ENCODE results near the gene DNAL4. TPM values are rescaled to one million over a fixed set of nuclear protein-coding genes. Genes with fewer than 3 reads are reported as not detected.

Gene DNAL4, protein sequence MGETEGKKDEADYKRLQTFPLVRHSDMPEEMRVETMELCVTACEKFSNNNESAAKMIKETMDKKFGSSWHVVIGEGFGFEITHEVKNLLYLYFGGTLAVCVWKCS
- 10.3 and 11.2 TPM in 2 replicates for total RNA-seq

DNA sequence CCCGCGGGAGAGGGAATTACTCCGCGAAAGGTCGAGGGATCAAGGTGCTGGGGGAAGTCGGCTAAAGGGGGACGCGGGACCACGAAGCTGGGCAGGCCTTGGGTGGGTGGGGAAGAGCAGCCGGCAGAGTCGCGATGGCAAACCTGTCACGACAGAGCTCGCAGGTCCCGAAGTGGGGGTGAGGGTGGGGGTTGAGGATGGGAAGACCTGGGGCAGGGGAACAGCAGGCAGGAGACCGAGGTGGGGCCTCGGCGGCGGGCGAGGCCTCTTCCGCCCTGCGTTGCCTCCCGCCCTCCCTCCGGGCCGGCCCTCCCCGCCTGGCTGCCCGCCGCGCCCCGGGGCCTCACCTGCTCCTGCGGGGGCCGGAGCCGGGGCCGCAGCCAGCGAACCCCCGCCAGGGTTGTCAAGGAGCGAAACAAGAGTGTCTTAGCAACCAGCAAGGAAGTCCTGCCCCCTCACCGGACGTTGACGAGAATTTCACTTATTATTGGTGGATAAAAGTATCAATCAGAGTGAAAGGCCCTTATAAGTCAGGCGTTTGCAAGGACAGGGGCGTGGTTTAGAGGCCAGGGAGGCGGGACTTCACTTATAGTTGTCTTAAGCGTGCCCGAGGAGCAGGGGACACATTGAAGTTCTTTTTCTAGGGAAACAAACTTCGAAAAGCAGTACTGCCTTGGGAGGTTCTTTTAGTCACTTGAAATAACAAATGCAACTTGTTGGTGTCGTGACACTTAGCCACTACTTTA lies at the start of gene DNAL4:
Gene DNAL4, minus strand, starts transcription at position 423 of the 746 bp plus-strand sequence. CDS start 11,412 bp downstream, outside the sequence.
- TF ChIP-seq, protein P1, sequence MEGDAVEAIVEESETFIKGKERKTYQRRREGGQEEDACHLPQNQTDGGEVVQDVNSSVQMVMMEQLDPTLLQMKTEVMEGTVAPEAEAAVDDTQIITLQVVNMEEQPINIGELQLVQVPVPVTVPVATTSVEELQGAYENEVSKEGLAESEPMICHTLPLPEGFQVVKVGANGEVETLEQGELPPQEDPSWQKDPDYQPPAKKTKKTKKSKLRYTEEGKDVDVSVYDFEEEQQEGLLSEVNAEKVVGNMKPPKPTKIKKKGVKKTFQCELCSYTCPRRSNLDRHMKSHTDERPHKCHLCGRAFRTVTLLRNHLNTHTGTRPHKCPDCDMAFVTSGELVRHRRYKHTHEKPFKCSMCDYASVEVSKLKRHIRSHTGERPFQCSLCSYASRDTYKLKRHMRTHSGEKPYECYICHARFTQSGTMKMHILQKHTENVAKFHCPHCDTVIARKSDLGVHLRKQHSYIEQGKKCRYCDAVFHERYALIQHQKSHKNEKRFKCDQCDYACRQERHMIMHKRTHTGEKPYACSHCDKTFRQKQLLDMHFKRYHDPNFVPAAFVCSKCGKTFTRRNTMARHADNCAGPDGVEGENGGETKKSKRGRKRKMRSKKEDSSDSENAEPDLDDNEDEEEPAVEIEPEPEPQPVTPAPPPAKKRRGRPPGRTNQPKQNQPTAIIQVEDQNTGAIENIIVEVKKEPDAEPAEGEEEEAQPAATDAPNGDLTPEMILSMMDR (IDR thresholded peaks at IDR 0.05; ENCODE audit: insufficient read depth, low read depth, low read length): no peak
- peak within 1 kb of the TSS; percentile 91 for H3K4me3 ChIP-seq (ENCODE audit: low read depth, low read length)
- DNase-seq (ENCODE audit: low read depth): peak; percentile 99

DNA sequence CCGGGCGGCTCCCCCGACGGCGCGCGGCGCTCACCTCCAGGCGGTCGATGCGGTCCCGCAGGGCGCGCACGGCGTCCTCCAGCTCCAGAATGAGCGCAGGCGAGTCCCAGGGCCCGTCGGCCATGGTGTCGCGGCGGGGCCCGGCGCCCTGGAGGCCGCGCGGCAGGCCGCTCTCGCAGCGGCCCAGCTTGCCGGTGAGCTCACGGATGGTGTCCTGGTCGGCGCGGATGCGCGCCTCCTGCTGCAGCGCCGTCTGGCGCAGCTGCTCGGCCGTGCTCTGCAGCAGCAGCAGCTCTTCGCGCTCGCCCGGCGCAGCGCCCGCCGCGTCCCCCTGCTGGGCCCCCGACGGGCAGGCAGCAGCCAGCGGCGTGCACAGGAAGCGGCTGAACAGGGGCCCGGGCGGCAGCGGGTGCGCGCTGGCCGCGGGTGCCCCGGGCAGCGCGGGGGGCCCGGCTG lies 49.3 kb upstream of the DNAL4 start:
- H3K4me3 ChIP-seq (ENCODE audit: low read depth, low read length): peak overlapping the region; percentile 3
- TF ChIP-seq, protein P1 (IDR thresholded peaks at IDR 0.05; ENCODE audit: insufficient read depth, low read depth, low read length): peak; percentile 36
- peak; percentile 73 for DNase-seq (ENCODE audit: low read depth)

DNA sequence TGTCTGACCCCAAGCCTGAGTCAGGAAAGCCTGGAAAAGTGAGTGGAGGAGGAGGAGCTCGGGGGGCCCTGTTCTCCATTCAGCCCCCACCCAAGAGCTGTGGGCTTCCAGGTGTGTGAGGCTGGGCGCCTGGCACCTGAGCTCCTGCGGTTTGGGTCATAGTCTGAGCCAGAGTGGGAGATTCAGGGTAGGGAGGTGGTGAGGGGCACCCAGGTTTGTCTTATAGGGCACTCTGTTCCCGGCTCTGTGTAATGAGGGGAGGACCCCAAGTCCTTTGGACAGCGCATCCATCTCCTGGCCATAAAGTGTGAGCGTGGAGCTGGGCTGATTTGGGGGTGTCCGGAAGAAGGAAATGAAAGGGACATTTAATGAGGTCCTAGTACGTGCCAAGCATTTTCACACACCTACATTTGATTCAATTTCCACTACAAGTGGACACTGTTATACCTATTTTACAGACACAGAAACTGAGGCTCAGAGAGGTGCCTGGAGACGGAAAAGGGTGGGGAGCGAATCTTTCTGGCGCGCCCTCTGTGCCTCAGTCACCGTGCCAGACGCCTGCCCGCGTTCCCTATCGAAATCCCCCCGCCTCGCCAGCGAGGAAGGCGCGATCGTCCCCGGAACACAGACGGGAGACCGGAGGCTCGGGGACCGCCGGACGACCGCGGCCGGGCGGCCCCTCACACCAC lies 48.7 kb upstream of the DNAL4 start:
- TF ChIP-seq, protein P1 (IDR thresholded peaks at IDR 0.05; ENCODE audit: insufficient read depth, low read depth, low read length): no peak
- no peak overlapping the region for H3K4me3 ChIP-seq (ENCODE audit: low read depth, low read length)

DNA sequence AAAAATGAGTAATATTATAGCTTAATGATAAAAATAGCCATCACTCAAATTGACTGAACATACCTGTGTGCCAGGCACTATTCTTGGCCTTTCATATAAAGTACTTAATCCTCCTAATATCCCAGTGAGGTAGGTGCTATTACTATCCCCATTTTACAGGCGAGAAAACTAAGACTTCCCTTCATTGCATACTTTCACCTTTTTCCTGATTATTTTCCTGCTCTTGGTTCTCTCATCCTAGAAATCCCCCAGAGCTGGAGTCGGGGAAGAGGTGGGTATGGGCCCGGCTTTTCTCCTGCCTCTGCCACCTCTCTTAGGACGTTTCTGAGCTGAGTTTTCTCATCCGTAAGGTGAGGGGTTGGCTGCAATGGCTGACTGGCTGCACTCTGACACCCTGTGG lies 47.7 kb upstream of the DNAL4 start:
- no peak for DNase-seq (ENCODE audit: low read depth)
- no peak overlapping the region for H3K4me3 ChIP-seq (ENCODE audit: low read depth, low read length)
- TF ChIP-seq, protein P1 (IDR thresholded peaks at IDR 0.05; ENCODE audit: insufficient read depth, low read depth, low read length): no peak

More for the DNA sequence above, 48.7 kb upstream of the DNAL4 start:
- DNase-seq (ENCODE audit: low read depth): no peak

DNA sequence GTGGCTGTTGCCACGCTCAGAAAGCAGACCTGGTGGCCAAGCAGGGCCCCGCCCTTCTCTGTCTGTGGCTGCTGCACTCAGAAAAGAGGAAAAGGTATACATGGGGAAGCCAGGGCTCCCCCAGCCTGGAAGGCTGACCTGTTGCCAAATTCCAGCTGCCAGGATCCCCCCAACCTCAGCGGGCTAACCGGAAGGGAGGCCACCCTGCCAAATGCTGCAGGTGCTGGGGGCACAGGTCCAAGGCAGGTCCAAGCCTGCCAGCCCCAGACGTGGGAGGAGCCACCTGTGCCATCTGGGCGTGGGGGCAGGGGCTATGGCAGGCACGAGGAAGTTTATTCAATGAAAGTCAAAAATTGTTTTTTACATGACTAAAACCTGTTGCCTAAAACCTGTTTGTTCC lies 47.3 kb upstream of the DNAL4 start:
- TF ChIP-seq, protein P1 (IDR thresholded peaks at IDR 0.05; ENCODE audit: insufficient read depth, low read depth, low read length): no peak
- no peak overlapping the region for H3K4me3 ChIP-seq (ENCODE audit: low read depth, low read length)
- no peak for DNase-seq (ENCODE audit: low read depth)

DNA sequence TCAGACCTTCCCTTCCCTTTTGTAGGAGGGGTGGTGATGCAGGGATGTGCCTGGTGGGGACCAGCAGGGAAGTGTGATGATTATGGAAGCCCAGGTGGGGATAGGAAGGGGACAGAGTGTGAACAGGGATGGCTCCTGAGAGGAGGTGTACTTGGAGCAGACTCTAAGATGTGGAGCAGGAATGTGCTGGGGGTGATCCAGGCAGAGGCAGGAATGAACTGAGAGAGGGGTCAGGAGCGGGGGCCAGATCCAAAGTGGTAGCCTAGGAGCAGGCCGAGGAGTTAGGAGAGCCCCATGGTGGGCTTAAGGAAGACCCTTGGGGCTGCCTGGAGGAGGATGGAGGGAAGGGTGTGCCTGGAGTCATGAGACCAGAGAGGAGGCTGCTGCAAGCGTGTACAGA lies 46.2 kb upstream of the DNAL4 start:
- TF ChIP-seq, protein P1 (IDR thresholded peaks at IDR 0.05; ENCODE audit: insufficient read depth, low read depth, low read length): no peak
- DNase-seq (ENCODE audit: low read depth): no peak
- H3K4me3 ChIP-seq (ENCODE audit: low read depth, low read length): no peak overlapping the region

All from fibroblast of villous mesenchyme (primary cell).